OCI-LY3 (cell line): ENCODE measurements around the gene NBDY.

Experiments
- H2AFZ ChIP-seq: fragments of 200-600, 300-600 bp; shearing (Covaris generic); 2 replicates; pipeline ENCODE4 v1.6.0; 2014; ENCODE audit warnings: antibody characterized with exemption, low read depth, low read length
- H3K27ac ChIP-seq: fragments of 200-600, 300-600 bp; sonication (generic); 2 replicates; pipeline ENCODE4 v1.5.1; 2014; ENCODE audit warnings: mild to moderate bottlenecking, low read length, moderate library complexity, mixed read lengths
- H3K27me3 ChIP-seq: fragments of 200-600, 300-600 bp; sonication (generic); 2 replicates; pipeline ENCODE4 v1.6.1; 2014; ENCODE audit warnings: low read depth, low read length, mixed read lengths
- H3K36me3 ChIP-seq: fragments of 200-600, 300-600 bp; sonication (generic); replicated peaks from 2 replicates; pipeline ENCODE3; 2014; ENCODE audit warnings: low read depth, low read length, mixed read lengths
- H3K4me1 ChIP-seq: fragments of 300-600, 200-600 bp; sonication (generic); 2 replicates; pipeline ENCODE4 v1.6.1; 2014; ENCODE audit warnings: low read length, mixed read lengths
- H3K4me2 ChIP-seq: fragments of 200-600, 300-600 bp; sonication (generic); 2 replicates; pipeline ENCODE4 v1.6.1; 2014; ENCODE audit warnings: low read length, mixed read lengths
- H3K4me3 ChIP-seq: fragments of 300-600, 200-600 bp; sonication (generic); 2 replicates; pipeline ENCODE4 v1.5.1; 2014; ENCODE audit warnings: antibody characterized with exemption, mild to moderate bottlenecking, low read length, moderate library complexity
- H3K79me2 ChIP-seq: fragments of 300-600, 200-600 bp; shearing (Covaris generic); 2 replicates; pipeline ENCODE4 v1.6.1; 2014; ENCODE audit warnings: mild to moderate bottlenecking, low read length, mixed read lengths
- H3K9ac ChIP-seq: fragments of 300-600, 200-600 bp; shearing (Covaris generic); 2 replicates; pipeline ENCODE4 v1.6.0; 2014; ENCODE audit warnings: mild to moderate bottlenecking, low read length, moderate library complexity
- H3K9me3 ChIP-seq: fragments of 200-600, 300-600 bp; shearing (Covaris generic); 2 replicates; pipeline ENCODE4 v1.6.1; 2014; ENCODE audit warnings: low read length, mixed read lengths; ENCODE audit not compliant: insufficient read depth
- H4K20me1 ChIP-seq: fragments of 200-600, 300-600 bp; sonication (generic); 2 replicates; pipeline ENCODE4 v1.6.1; 2016; ENCODE audit warnings: low read length, mixed read lengths; ENCODE audit not compliant: insufficient read depth
- EZH2phosphoT487 ChIP-seq: fragments of 200-600 bp; shearing (Covaris generic); IDR thresholded peaks from 2 replicates; pipeline ENCODE4 v1.6.1; 2018; ENCODE audit warnings: antibody characterized with exemption, mixed run types, low read depth
- TF ChIP-seq, protein P1 (sequence below): fragments of 200-600, 300-600 bp; sonication (generic); IDR thresholded peaks from 2 replicates; pipeline ENCODE4 v1.5.1; 2014; ENCODE audit warnings: antibody characterized with exemption, low read length, low read depth

Gene NBDY

DNA sequence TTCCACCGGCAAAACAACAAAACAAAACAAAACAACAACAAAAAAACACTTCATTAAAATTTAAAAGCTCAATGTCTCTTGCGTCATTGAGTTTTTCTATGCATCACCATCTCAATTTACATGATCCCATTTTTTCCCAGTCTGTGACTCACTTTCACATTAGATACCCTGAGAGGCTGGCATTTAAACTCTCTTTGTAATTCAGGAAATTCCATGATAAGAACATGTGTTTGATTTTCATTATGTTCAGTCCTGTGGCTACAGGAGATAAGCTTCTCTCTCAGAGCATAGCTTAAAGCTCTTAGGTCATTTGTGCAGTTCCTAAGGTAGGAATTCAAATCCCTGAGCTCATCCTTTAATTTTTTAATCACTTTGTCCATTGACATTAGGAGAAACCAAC is 104.6 kb downstream of the NBDY start:
- no peak overlapping the region for H3K9ac ChIP-seq
- H2AFZ ChIP-seq: no peak overlapping the region
- no peaks in the 10 kb centered on the region for H3K4me1 ChIP-seq
- H3K4me2 ChIP-seq: no peak overlapping the region
- TF ChIP-seq, protein P1, sequence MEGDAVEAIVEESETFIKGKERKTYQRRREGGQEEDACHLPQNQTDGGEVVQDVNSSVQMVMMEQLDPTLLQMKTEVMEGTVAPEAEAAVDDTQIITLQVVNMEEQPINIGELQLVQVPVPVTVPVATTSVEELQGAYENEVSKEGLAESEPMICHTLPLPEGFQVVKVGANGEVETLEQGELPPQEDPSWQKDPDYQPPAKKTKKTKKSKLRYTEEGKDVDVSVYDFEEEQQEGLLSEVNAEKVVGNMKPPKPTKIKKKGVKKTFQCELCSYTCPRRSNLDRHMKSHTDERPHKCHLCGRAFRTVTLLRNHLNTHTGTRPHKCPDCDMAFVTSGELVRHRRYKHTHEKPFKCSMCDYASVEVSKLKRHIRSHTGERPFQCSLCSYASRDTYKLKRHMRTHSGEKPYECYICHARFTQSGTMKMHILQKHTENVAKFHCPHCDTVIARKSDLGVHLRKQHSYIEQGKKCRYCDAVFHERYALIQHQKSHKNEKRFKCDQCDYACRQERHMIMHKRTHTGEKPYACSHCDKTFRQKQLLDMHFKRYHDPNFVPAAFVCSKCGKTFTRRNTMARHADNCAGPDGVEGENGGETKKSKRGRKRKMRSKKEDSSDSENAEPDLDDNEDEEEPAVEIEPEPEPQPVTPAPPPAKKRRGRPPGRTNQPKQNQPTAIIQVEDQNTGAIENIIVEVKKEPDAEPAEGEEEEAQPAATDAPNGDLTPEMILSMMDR: no peak
- TF ChIP-seq EZH2phosphoT487: no peak
- no peaks in the 10 kb centered on the region for H3K79me2 ChIP-seq
- no peaks in the 10 kb centered on the region for H3K27me3 ChIP-seq
- no peak overlapping the region for H3K4me3 ChIP-seq
- H3K27ac ChIP-seq: no peak overlapping the region
- H3K9me3 ChIP-seq: no peaks in the 10 kb centered on the region
- H4K20me1 ChIP-seq: no peaks in the 10 kb centered on the region
- no peaks in the 10 kb centered on the region for H3K36me3 ChIP-seq

DNA sequence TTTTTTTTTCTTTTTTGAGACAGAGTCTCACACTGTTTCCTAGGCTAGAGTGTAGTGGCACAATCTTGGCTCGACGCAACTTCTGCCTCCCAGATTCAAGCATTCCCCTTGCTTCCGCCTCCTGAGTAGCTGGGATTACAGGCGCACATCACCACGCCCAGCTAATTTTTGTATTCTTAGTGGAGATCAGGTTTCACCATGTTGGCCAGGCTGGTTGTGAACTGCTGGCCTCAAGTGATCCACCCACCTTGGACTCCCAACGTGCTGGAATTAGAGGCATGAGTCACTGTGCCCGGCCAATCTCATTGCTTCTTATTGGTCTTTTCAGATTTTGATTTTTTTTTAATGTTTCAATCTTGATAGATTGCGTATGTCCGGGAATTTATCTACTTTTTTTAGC is 124.4 kb downstream of the NBDY start:
- Histone ChIP-seq H3K27me3 (no peaks in the 10 kb centered on the region), H2AFZ (no peak overlapping the region)

DNA sequence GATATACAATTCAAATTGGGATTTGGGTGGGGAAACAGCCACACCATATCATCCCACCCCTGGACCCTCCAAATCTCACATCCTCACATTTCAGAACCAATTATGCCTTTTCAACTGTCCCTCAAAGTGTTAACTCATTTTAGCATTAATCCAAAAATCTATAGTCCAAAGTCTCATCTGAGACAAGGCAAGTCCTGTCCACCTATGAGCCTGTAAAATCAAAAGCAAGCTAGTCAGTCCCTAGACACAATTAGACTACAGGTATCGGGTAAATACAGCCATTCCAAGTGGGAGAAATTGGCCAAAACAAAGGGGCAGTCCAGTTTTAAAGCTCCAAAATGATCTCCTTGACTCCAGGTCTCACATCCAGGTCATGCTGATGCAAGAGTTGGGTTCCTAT is 128.0 kb downstream of the NBDY start:
- no peak overlapping the region for H2AFZ ChIP-seq
- H3K4me2 ChIP-seq: no peak overlapping the region
- no peak overlapping the region for H3K9ac ChIP-seq
- no peaks in the 10 kb centered on the region for H3K79me2 ChIP-seq
- H4K20me1 ChIP-seq: no peaks in the 10 kb centered on the region
- TF ChIP-seq, protein P1: no peak
- TF ChIP-seq EZH2phosphoT487: no peak
- no peaks in the 10 kb centered on the region for H3K9me3 ChIP-seq
- no peaks in the 10 kb centered on the region for H3K4me1 ChIP-seq
- H3K36me3 ChIP-seq: no peaks in the 10 kb centered on the region
- H3K27me3 ChIP-seq: no peaks in the 10 kb centered on the region
- no peak overlapping the region for H3K4me3 ChIP-seq
- no peak overlapping the region for H3K27ac ChIP-seq

More for the DNA sequence above, 124.4 kb downstream of the NBDY start:
- Histone ChIP-seq H3K27ac (no peak overlapping the region), H4K20me1 (no peaks in the 10 kb centered on the region), H3K4me1 (no peaks in the 10 kb centered on the region), H3K36me3 (no peaks in the 10 kb centered on the region), H3K9ac (no peak overlapping the region), H3K79me2 (no peaks in the 10 kb centered on the region), H3K9me3 (no peaks in the 10 kb centered on the region), H3K4me3 (no peak overlapping the region), H3K4me2 (no peak overlapping the region)
- TF ChIP-seq, protein P1: no peak
- TF ChIP-seq EZH2phosphoT487: no peak

DNA sequence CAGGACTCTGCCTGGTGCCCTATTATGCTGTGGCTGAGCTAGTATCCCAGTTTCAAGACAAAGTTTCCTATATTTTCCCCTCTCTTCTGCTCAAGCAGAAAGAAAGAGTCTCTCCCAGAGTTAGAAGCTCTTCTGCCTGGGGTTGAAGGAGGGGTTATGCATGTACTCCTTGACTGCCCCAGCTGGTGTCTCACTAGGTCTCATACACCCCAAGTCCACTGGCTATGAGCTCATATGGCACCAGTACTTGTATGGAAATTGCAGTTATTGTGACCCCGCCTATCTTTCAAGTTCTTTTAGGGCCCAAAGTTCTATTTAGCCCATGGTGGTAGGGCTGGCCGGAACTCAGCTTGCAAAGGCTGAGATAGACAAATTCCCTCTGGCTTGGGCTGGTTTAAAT is 131.8 kb downstream of the NBDY start:
- Histone ChIP-seq H3K9ac (no peak overlapping the region), H3K79me2 (no peaks in the 10 kb centered on the region), H3K36me3 (no peaks in the 10 kb centered on the region), H3K9me3 (no peaks in the 10 kb centered on the region), H3K27ac (no peak overlapping the region), H2AFZ (no peak overlapping the region), H3K4me1 (no peaks in the 10 kb centered on the region), H4K20me1 (no peaks in the 10 kb centered on the region), H3K4me3 (no peak overlapping the region), H3K4me2 (no peak overlapping the region), H3K27me3 (no peaks in the 10 kb centered on the region)
- TF ChIP-seq, protein P1: no peak
- TF ChIP-seq EZH2phosphoT487: no peak
